Loucy (cell line): ENCODE data around the gene TMED6.

Source experiments
- H2AFZ ChIP-seq: fragments of 200-600 bp; sonication (generic); 2 replicates; pipeline ENCODE4 v1.6.0; 2016; ENCODE audit warnings: antibody characterized with exemption, mild to moderate bottlenecking, low read length, moderate library complexity
- H3F3A ChIP-seq: fragments of 200-600 bp; 2 replicates; pipeline ENCODE4 v1.6.0; 2016; ENCODE audit warnings: antibody characterized with exemption, low read depth, mild to moderate bottlenecking
- H3K27me3 ChIP-seq: fragments of 200-600 bp; sonication (generic); 2 replicates; pipeline ENCODE4 v1.6.1; 2014; ENCODE audit warnings: low read length, mild to moderate bottlenecking; ENCODE audit not compliant: insufficient read depth, poor library complexity, severe bottlenecking
- H3K36me3 ChIP-seq: fragments of 200-600 bp; sonication (generic); 2 replicates; pipeline ENCODE4 v1.6.1; 2016; ENCODE audit warnings: low read length; ENCODE audit not compliant: insufficient read depth
- H3K4me1 ChIP-seq: fragments of 200-600 bp; sonication (generic); 2 replicates; pipeline ENCODE4 v1.5.1; 2014; ENCODE audit warnings: low read length, mild to moderate bottlenecking; ENCODE audit not compliant: insufficient read depth, poor library complexity, severe bottlenecking
- H3K4me2 ChIP-seq: fragments of 200-600 bp; sonication (generic); 2 replicates; pipeline ENCODE4 v1.6.0; 2014; ENCODE audit warnings: antibody characterized with exemption, low read length, low read depth, mild to moderate bottlenecking; ENCODE audit not compliant: poor library complexity, severe bottlenecking
- H3K4me3 ChIP-seq: fragments of 200-600 bp; sonication (generic); 2 replicates; pipeline ENCODE4 v1.5.1; 2014; ENCODE audit warnings: low read length, mild to moderate bottlenecking, mixed read lengths; ENCODE audit not compliant: poor library complexity, severe bottlenecking
- H3K79me2 ChIP-seq: fragments of 200-600 bp; sonication (generic); 2 replicates; pipeline ENCODE4 v1.6.1; 2014; ENCODE audit warnings: low read length; ENCODE audit not compliant: insufficient read depth
- H3K9ac ChIP-seq: fragments of 200-600 bp; sonication (generic); 2 replicates; pipeline ENCODE4 v1.6.0; 2014; ENCODE audit warnings: mild to moderate bottlenecking, low read depth, low read length, moderate library complexity; ENCODE audit not compliant: poor library complexity, severe bottlenecking
- H3K9me2 ChIP-seq: fragments of 200-600 bp; sonication (generic); replicated peaks from 2 replicates; pipeline ENCODE4 v1.6.1; 2016; ENCODE audit warnings: low read depth, low read length, mixed read lengths
- H3K9me3 ChIP-seq: fragments of 200-600 bp; sonication (generic); 2 replicates; pipeline ENCODE4 v1.6.1; 2014; ENCODE audit warnings: mild to moderate bottlenecking, antibody characterized with exemption, low read length, low read depth; ENCODE audit not compliant: insufficient read depth
- H4K20me1 ChIP-seq: fragments of 200-600 bp; sonication (generic); 2 replicates; pipeline ENCODE4 v1.6.0; 2014; ENCODE audit warnings: antibody characterized with exemption, low read length, mild to moderate bottlenecking; ENCODE audit not compliant: insufficient read depth, poor library complexity, severe bottlenecking
- EZH2phosphoT487 ChIP-seq: fragments of 200-600 bp; IDR thresholded peaks from 2 replicates; pipeline ENCODE4 v1.6.1; 2018; ENCODE audit warnings: antibody characterized with exemption, mild to moderate bottlenecking, moderate library complexity, borderline replicate concordance
- TF ChIP-seq, protein P1 (sequence below): fragments of 200-600 bp; sonication (generic); conservative IDR thresholded peaks from 2 replicates; pipeline ENCODE4 v1.5.1; 2014; ENCODE audit warnings: mild to moderate bottlenecking, antibody characterized with exemption, low read length

Gene TMED6

DNA sequence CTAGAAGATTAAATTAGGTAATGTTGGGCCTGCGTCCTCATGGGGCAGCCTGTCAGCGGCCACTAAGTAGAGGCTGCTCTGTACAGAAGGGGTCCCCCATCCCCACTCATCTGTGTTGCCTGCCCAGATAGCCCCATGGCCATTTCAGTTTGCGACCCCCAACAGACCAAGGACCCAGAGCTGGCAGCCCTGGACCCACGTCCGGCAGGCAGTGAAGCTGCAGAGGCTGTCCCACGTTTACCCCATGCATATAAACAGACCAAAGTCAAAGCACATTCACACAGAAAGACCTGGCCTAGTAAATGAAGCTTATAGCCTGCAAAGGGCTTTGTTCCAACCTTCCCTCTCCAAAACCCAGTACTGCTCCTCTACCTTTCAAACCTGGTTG lies 25.8 kb downstream of the TMED6 start:
- peaks cover 50% of the 10 kb centered on the region for H4K20me1 ChIP-seq
- H3K9me3 ChIP-seq = no peaks in the 10 kb centered on the region
- TF ChIP-seq, protein P1, sequence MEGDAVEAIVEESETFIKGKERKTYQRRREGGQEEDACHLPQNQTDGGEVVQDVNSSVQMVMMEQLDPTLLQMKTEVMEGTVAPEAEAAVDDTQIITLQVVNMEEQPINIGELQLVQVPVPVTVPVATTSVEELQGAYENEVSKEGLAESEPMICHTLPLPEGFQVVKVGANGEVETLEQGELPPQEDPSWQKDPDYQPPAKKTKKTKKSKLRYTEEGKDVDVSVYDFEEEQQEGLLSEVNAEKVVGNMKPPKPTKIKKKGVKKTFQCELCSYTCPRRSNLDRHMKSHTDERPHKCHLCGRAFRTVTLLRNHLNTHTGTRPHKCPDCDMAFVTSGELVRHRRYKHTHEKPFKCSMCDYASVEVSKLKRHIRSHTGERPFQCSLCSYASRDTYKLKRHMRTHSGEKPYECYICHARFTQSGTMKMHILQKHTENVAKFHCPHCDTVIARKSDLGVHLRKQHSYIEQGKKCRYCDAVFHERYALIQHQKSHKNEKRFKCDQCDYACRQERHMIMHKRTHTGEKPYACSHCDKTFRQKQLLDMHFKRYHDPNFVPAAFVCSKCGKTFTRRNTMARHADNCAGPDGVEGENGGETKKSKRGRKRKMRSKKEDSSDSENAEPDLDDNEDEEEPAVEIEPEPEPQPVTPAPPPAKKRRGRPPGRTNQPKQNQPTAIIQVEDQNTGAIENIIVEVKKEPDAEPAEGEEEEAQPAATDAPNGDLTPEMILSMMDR = no peak
- peaks cover 40% of the 10 kb centered on the region for H3K4me1 ChIP-seq
- peaks cover 91% of the 10 kb centered on the region for H3K79me2 ChIP-seq
- peak overlapping the region; percentile 87 for H3K4me3 ChIP-seq
- H3K9me2 ChIP-seq = no peaks in the 10 kb centered on the region
- H3F3A ChIP-seq = peaks cover 7% of the 10 kb centered on the region; the same call in 1 of the 2 replicates
- peak overlapping the region; percentile 94 for H3K9ac ChIP-seq
- peaks cover 50% of the 10 kb centered on the region; the same call in 1 of the 2 replicates for H3K36me3 ChIP-seq
- no peaks in the 10 kb centered on the region for H3K27me3 ChIP-seq
- H3K4me2 ChIP-seq = peak overlapping the region; percentile 99
- H2AFZ ChIP-seq = no peak overlapping the region

DNA sequence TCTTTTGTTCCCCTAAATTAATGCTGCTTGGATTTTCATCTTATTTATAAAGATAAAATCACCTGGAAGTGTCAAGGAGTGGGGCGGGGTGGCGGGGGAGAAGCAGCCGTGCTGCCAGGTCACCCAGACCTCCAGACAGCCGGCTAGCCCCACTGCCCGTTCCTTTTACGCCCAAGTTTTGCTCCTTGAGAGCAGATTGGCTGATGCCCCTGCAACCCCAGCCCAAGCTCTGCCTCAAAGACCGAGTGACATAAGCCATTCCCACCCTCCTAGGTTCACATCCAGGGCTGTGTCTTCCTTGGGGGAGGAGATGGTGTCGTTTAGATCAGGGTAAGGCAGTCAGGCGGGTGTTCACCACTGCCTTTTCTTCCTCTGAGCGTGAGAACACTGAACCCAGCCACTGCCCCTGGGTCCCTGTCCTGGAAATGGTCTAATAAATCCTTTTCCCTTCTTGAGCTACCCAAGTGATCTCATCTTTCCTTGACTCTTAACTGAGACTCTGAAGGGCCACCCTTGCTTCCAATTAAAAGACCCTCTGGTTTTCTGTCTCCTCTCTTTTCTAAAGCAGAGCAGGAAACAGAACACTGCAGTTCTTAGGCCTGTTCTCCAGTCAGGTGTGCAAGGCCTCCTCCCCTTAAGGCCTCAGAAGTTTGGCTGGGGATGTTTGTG lies 26.9 kb downstream of the TMED6 start:
- Histone ChIP-seq H3K4me2 (peak overlapping the region; percentile 99), H3K9ac (no peak overlapping the region), H3K27me3 (no peaks in the 10 kb centered on the region), H3K9me2 (no peaks in the 10 kb centered on the region), H3K79me2 (peaks cover 83% of the 10 kb centered on the region), H2AFZ (no peak overlapping the region), H4K20me1 (peaks cover 47% of the 10 kb centered on the region), H3K9me3 (no peaks in the 10 kb centered on the region), H3K4me1 (peaks cover 39% of the 10 kb centered on the region), H3K4me3 (no peak overlapping the region), H3F3A (peaks cover 7% of the 10 kb centered on the region; the same call in 1 of the 2 replicates), H3K36me3 (peaks cover 61% of the 10 kb centered on the region; the same call in 1 of the 2 replicates)
- TF ChIP-seq EZH2phosphoT487 = no peak
- TF ChIP-seq, protein P1 = no peak

DNA sequence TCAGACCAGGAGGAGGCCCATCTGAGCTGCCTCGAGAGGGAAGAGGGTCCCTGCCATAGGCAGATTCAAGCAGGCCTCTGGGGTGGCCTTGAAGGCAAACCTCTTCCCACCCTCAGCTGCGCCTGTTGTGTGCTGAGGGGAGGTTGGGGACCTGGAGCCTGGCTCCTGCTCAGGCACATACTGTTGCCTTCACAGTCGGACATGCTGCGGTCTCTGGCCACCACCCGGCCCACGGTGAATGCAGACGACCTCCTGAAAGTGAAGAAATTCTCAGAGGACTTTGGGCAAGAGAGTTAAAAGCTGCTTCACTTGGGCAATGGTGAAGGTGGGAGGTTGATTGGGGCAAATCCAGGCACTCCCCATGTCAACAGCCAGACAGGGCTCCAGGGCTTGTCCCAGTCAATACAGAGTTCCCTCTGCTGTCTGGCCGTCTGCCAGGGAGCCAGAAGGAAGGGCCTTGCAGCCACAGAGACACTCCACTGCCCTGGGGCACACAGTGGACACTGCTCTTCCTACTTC lies 27.5 kb downstream of the TMED6 start:
- H3F3A ChIP-seq = peaks cover 7% of the 10 kb centered on the region; the same call in 1 of the 2 replicates
- H2AFZ ChIP-seq = no peak overlapping the region
- no peaks in the 10 kb centered on the region for H3K9me2 ChIP-seq
- H3K4me1 ChIP-seq = peaks cover 32% of the 10 kb centered on the region
- H3K9me3 ChIP-seq = no peaks in the 10 kb centered on the region
- TF ChIP-seq, protein P1 = no peak
- no peak for TF ChIP-seq EZH2phosphoT487
- H3K36me3 ChIP-seq = peaks cover 67% of the 10 kb centered on the region; the same call in 1 of the 2 replicates
- H3K9ac ChIP-seq = no peak overlapping the region
- H3K79me2 ChIP-seq = peaks cover 76% of the 10 kb centered on the region
- H3K4me3 ChIP-seq = no peak overlapping the region
- peaks cover 41% of the 10 kb centered on the region for H4K20me1 ChIP-seq
- peak overlapping the region; percentile 99 for H3K4me2 ChIP-seq
- H3K27me3 ChIP-seq = no peaks in the 10 kb centered on the region
